Ectodermal cell (in vitro differentiated cells): ENCODE measurements around the gene SETD3. TPM values are rescaled to one million over a fixed set of nuclear protein-coding genes. Genes with fewer than 3 reads are reported as not detected.

Experiments used
- H3K27ac ChIP-seq: 2 replicates; pipeline ENCODE4 v1.7.0; 2013; ENCODE audit warnings: mild to moderate bottlenecking, low read depth, low read length; ENCODE audit not compliant: insufficient read depth, poor library complexity, severe bottlenecking
- H3K27me3 ChIP-seq: 2 replicates; pipeline ENCODE4 v1.7.0; 2013; ENCODE audit warnings: mild to moderate bottlenecking, low read length; ENCODE audit not compliant: insufficient read depth, control insufficient read depth, poor library complexity, severe bottlenecking
- H3K36me3 ChIP-seq: one replicate; pipeline ENCODE4 v1.7.0; 2013; ENCODE audit warnings: low read length; ENCODE audit not compliant: control insufficient read depth, insufficient read depth
- H3K4me1 ChIP-seq: one replicate; pipeline ENCODE4 v1.7.0; 2013; ENCODE audit warnings: low read length; ENCODE audit not compliant: control insufficient read depth, insufficient read depth
- H3K4me3 ChIP-seq: 2 replicates; pipeline ENCODE4 v1.7.0; 2013; ENCODE audit warnings: low read depth, low read length, control low read depth; ENCODE audit not compliant: insufficient read depth
- H3K9me3 ChIP-seq: 2 replicates; pipeline ENCODE4 v1.7.0; 2013; ENCODE audit warnings: mild to moderate bottlenecking, low read length, moderate library complexity; ENCODE audit not compliant: control insufficient read depth
- WGBS, 2 experiments: methylation state at CpG; one replicate each; pipeline ENCODE4 v1.1.7; 2013; ENCODE audit warnings: missing lambda C conversion rate in 2 of 2; 5-methylcytosine and 5-hydroxymethylcytosine counted together
- polyA plus RNA-seq, 4 experiments: library from polyadenylated mRNA; stranded (reverse); fragments of 50-300 nt; gene quantifications; one replicate each; pipeline ENCODE4 v1.2.3, GENCODE V29; 2013

Gene SETD3
- 40.5 TPM for polyA plus RNA-seq (2013, experiment 1 of 4)
- polyA plus RNA-seq (2013, experiment 2 of 4) = 41.0 TPM
- 35.6 TPM for polyA plus RNA-seq (2013, experiment 3 of 4)
- 34.7 TPM for polyA plus RNA-seq (2013, experiment 4 of 4)

DNA sequence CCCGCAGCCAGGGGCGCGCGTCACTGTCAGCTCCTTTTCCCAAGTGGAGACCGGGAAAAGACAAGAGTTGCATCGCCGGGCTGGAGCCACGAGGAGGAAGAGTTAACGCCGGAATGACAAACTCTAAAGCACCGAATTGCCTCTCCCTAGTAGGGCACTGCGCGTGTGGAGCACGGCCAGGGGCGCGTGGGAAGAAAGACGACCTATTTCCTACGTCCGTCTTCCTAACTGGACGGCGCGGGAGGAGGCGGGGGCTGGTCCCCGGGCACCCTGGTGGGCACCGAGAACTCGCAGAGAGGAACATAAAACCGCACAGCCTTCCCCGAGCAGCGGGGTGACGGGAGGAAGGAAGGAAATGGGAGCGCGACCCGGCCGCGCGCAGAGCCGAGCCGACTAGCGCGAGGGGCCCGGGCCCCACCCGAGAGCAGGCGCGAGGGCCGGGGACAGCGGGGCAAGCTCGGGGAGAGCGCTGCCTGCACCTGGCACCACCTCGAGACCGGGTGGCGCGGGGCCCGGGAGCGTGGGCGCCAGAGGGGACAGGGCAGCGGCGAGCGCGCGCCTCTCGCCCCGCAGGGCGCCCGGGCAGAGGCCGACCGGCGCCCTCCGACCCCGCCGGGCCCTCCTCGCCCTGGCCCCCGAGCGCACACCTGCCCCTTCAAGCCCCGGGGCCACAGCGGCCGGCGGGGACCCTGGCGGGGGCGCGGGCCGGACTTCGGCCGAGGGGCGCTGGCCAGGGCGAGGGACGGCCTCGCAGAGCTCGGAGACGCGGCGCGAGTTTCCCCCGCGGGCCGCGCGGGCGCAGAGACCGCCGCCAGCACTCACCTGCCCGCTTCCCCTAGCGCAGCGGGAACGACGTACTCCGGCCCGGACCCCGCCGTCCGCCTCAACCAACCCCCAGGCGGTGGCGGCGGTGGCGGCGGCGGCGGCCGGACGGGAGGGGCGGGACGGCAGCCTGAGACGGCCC is at the start of gene SETD3:
Gene SETD3, minus strand, starts transcription at position 954 of the 964 bp plus-strand sequence. CDS start 15,054 bp downstream, outside the sequence.
- no peaks in the 10 kb centered on the region for H3K9me3 ChIP-seq
- peak within 1 kb of the TSS; percentile 96 for H3K4me3 ChIP-seq
- no peaks in the 10 kb centered on the region for H3K27me3 ChIP-seq
- no peaks in the 10 kb centered on the region for H3K36me3 ChIP-seq
- H3K27ac ChIP-seq = peak within 1 kb of the TSS; percentile 94
- peaks cover 14% of the 10 kb centered on the region for H3K4me1 ChIP-seq
- WGBS, 2 experiments = 0 to 1% methylated on average over 122 of the region's 122 CpGs

- Histone ChIP-seq H3K27me3 (no peaks in the 10 kb centered on the region), H3K4me1 (peaks cover 59% of the 10 kb centered on the region), H3K36me3 (no peaks in the 10 kb centered on the region), H3K9me3 (no peaks in the 10 kb centered on the region), H3K4me3 (no peak overlapping the region), H3K27ac (no peak overlapping the region)
- 92 to 95% methylated on average over 4 of the region's 4 CpGs for WGBS, 2 experiments
These were observed 49.2 kb upstream of the SETD3 start for GRCh38 chr14:99529899-99530298.

DNA sequence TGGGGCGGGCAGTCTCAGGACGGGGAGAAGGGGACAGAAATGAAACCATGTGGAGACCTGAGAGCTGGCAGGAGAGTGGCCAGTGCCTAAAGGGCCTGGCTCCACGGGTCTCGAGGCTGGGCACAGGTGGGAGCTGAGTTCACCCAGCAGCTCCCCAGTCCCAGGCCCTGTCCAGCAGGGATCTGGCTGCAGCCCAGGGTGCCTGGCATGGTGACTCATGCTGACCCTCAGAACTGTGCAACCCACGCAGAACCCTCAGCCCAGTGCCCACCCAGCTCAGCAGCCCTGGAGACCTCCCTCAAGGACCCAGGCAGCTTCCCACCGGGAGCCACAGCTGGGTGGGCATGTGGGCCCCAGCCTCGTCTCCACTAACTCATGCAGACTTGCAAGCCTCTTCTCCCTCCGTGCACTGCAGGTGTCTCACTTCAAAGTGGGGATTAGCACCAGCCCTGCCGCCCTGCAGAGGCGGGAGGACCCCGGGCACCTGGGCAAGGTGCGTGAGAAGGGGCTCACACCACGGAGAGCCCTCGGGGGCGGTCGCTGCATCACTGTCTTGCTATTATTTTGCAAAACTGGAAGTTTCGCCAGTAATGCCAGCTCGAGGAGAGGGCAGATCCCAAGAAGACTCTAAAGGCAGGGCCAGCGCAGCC is 46.9 kb upstream of the SETD3 start:
- no peaks in the 10 kb centered on the region for H3K9me3 ChIP-seq
- 77 to 79% methylated on average over 19 of the region's 19 CpGs for WGBS, 2 experiments
- no peaks in the 10 kb centered on the region for H3K36me3 ChIP-seq
- H3K4me1 ChIP-seq = peaks cover 61% of the 10 kb centered on the region
- no peak overlapping the region for H3K4me3 ChIP-seq
- H3K27ac ChIP-seq = no peak overlapping the region
- no peaks in the 10 kb centered on the region for H3K27me3 ChIP-seq

DNA sequence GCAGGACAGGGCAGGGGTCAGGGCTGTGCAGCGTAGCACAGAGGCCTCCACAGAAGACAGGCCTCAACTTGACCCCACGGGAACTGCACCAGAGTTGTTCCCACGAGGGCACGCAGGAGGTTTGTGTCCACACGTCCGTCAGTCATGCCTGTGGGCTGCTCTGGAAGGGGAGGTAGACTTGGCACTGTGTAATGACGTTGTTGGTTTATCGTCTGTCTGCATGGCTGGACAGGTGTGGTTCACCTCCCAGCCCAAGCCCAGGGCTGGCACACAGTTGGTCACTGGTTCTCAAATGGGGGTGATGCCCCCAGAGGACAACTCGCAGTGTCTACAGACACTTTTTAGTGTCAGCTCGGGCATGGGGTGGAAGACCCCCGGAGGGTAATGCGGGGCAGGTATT is 46.4 kb upstream of the SETD3 start:
- H3K36me3 ChIP-seq = no peaks in the 10 kb centered on the region
- no peak overlapping the region for H3K4me3 ChIP-seq
- H3K27ac ChIP-seq = no peak overlapping the region
- 94 to 95% methylated on average over 12 of the region's 12 CpGs for WGBS, 2 experiments
- no peaks in the 10 kb centered on the region for H3K9me3 ChIP-seq
- no peaks in the 10 kb centered on the region for H3K27me3 ChIP-seq
- H3K4me1 ChIP-seq = peaks cover 66% of the 10 kb centered on the region

- no peaks in the 10 kb centered on the region for H3K9me3 ChIP-seq
- H3K4me1 ChIP-seq = peaks cover 73% of the 10 kb centered on the region
- WGBS, 2 experiments = 94% methylated on average over 12 of the region's 12 CpGs
- H3K27ac ChIP-seq = no peak overlapping the region
- H3K4me3 ChIP-seq = no peak overlapping the region
- no peaks in the 10 kb centered on the region for H3K36me3 ChIP-seq
- H3K27me3 ChIP-seq = no peaks in the 10 kb centered on the region
These were observed 45.0 kb upstream of the SETD3 start for GRCh38 chr14:99525699-99526080.

GRCh38 chr14:99524804-99525698 is 44.4 kb upstream of the SETD3 start:
- Histone ChIP-seq H3K4me3 (no peak overlapping the region), H3K27me3 (no peaks in the 10 kb centered on the region), H3K9me3 (no peaks in the 10 kb centered on the region), H3K27ac (no peak overlapping the region), H3K4me1 (peaks cover 68% of the 10 kb centered on the region), H3K36me3 (peaks cover under 1% of the 10 kb centered on the region)
- WGBS, 2 experiments = 60 to 63% methylated on average over 17 of the region's 17 CpGs

DNA sequence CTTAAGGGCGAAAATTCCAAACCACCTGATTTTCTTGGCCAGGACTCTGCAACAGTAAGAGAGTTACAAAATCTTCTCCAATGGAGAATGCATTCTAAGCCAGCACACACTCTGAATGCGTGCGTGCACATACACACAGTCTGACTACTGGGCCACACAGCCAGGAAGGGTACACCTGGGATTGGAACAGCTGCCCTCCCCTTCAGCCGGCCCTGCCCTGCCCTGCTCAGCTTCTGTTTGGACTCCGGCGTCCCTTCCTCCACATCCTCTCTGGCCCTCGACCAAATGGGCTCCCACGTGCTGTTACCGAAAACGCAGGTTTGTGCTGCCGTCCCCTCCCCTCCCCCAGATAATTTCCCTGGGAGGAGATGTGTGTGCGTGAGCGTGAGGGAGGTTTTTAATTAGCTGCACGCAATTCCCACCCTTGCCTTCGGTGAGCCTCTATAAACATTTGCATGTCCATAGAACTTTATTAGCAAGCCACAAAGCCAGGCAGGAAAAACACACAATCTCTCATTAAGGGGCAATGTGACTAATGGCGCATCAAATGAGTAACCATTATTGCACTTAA is 43.5 kb upstream of the SETD3 start:
- Histone ChIP-seq H3K4me3 (no peak overlapping the region), H3K4me1 (peaks cover 64% of the 10 kb centered on the region), H3K36me3 (peaks cover 3% of the 10 kb centered on the region), H3K27ac (no peak overlapping the region), H3K27me3 (no peaks in the 10 kb centered on the region), H3K9me3 (no peaks in the 10 kb centered on the region)
- 49 to 58% methylated on average over 14 of the region's 16 CpGs for WGBS, 2 experiments

DNA sequence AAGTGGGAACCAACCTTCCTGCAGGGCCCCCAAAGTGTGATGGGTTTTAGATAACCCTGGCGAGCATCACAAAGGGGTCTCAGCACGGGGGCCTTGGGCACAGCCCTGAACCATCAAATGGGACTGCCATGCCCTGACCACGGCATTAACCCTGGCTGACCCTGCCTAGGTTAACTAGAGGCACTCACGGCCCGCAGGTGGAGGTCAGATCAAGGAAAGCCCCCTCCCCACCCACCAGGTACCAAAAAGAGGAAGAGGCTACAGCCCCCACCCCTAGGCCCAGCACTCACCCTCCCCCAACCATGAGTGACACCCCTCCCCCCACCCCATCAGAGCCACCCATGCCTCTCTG is 43.0 kb upstream of the SETD3 start:
- H3K4me3 ChIP-seq = no peak overlapping the region
- peaks cover 64% of the 10 kb centered on the region for H3K4me1 ChIP-seq
- no peaks in the 10 kb centered on the region for H3K9me3 ChIP-seq
- WGBS, 2 experiments = 65% methylated on average over 5 of the region's 5 CpGs
- peaks cover 3% of the 10 kb centered on the region for H3K36me3 ChIP-seq
- no peaks in the 10 kb centered on the region for H3K27me3 ChIP-seq
- peak overlapping the region; percentile 86 for H3K27ac ChIP-seq

GRCh38 chr14:99522934-99523703 is 42.5 kb upstream of the SETD3 start:
- WGBS, 2 experiments = 19 to 21% methylated on average over 14 of the region's 14 CpGs
- peak overlapping the region; percentile 86 for H3K27ac ChIP-seq
- peaks cover 3% of the 10 kb centered on the region for H3K36me3 ChIP-seq
- H3K4me1 ChIP-seq = peaks cover 61% of the 10 kb centered on the region
- no peaks in the 10 kb centered on the region for H3K9me3 ChIP-seq
- H3K4me3 ChIP-seq = peak overlapping the region; percentile 11
- no peaks in the 10 kb centered on the region for H3K27me3 ChIP-seq
